Effector memory CD8-positive, alpha-beta T cell (primary cell): ENCODE results near the gene RSRP1.
"Not testable (repeated sequence)": the region's sequence is repeated elsewhere in the genome, so short reads cannot be mapped to it uniquely, and the experiment has no call there.

Experiments used
- ATAC-seq: fragments of 150-1000 bp; cut with Tn5 transposase; replicated peaks from 2 replicates; pipeline ENCODE4 v1.10.0; 2021; ENCODE audit warnings: mild to moderate bottlenecking, moderate library complexity
- DNase-seq, 3 experiments: peaks; one replicate each; pipeline ENCODE4 v3.0.0; 2021
- H3K27ac Mint-ChIP-seq, 2 donors: one replicate each; pipeline ENCODE4 v1.8.0; 2022; ENCODE audit warnings: mild to moderate bottlenecking in 2 of 2, mixed read lengths in 2 of 2, moderate library complexity in 2 of 2
- H3K27me3 Mint-ChIP-seq, 2 donors: one replicate each; pipeline ENCODE4 v1.8.0; 2022; ENCODE audit warnings: mixed read lengths in 2 of 2
- H3K36me3 Mint-ChIP-seq: one replicate; pipeline ENCODE4 v1.8.0; 2022; ENCODE audit warnings: mild to moderate bottlenecking, moderate library complexity, mixed read lengths; ENCODE audit not compliant: insufficient read depth
- H3K4me1 Mint-ChIP-seq, 2 donors: one replicate each; pipeline ENCODE4 v1.8.0; 2022; ENCODE audit warnings: low read depth in 2 of 2, mixed read lengths in 2 of 2
- H3K4me3 Mint-ChIP-seq, 2 donors: one replicate each; pipeline ENCODE4 v1.8.0; 2022; ENCODE audit warnings: mild to moderate bottlenecking in 2 of 2, mixed read lengths in 2 of 2, moderate library complexity in 2 of 2
- H3K9me3 Mint-ChIP-seq, 2 donors: one replicate each; pipeline ENCODE4 v1.8.0; 2022; ENCODE audit warnings: mixed read lengths in 2 of 2

Gene RSRP1

GRCh38 chr1:25272238-25272637, 25.0 kb upstream of the RSRP1 start, which contains the start of gene RHD:
RHD (plus strand) TSS chr1:25272509; CDS start chr1:25272548, 39 bp downstream.
- not testable (repeated sequence) for H3K27ac Mint-ChIP-seq, H3K9me3 Mint-ChIP-seq, H3K4me3 Mint-ChIP-seq, H3K4me1 Mint-ChIP-seq, H3K27me3 Mint-ChIP-seq, H3K36me3 Mint-ChIP-seq, ATAC-seq, DNase-seq

GRCh38 chr1:25268143-25268760, 21.0 kb upstream of the RSRP1 start:
- H3K4me3 Mint-ChIP-seq = peak overlapping the region; percentile 81 to 84
- peak overlapping the region; percentile 91 to 95 for H3K27ac Mint-ChIP-seq
- H3K9me3 Mint-ChIP-seq, H3K27me3 Mint-ChIP-seq, DNase-seq, ATAC-seq: not testable (repeated sequence)
- H3K4me1 Mint-ChIP-seq = peaks cover 3 to 11% of the 10 kb centered on the region in 2 donors
- peaks cover 16% of the 10 kb centered on the region for H3K36me3 Mint-ChIP-seq

GRCh38 chr1:25267288-25268142, 20.3 kb upstream of the RSRP1 start:
- H3K9me3 Mint-ChIP-seq, H3K27me3 Mint-ChIP-seq: not testable (repeated sequence)
- H3K27ac Mint-ChIP-seq = peak overlapping the region; percentile 91 to 95
- peak overlapping the region; percentile 81 to 84 for H3K4me3 Mint-ChIP-seq
- ATAC-seq = peak; percentile 70
- DNase-seq = peak; percentile 92 to 97 (median 94)
- H3K36me3 Mint-ChIP-seq = peaks cover 16% of the 10 kb centered on the region
- H3K4me1 Mint-ChIP-seq = peaks cover 8 to 14% of the 10 kb centered on the region in 2 donors

GRCh38 chr1:25266554-25267287, 19.5 kb upstream of the RSRP1 start:
- Mint-ChIP-seq H3K36me3 (peaks cover 24% of the 10 kb centered on the region), H3K27ac (peak overlapping the region in 1 of 2 donors; percentile 95), H3K4me3 (peak overlapping the region; percentile 82 to 94), H3K4me1 (peaks cover 8 to 14% of the 10 kb centered on the region in 2 donors)
- H3K27me3 Mint-ChIP-seq, H3K9me3 Mint-ChIP-seq: not testable (repeated sequence)
- DNase-seq (peak in 2 of 3 experiments; percentile 30 to 32), ATAC-seq (peak; percentile 40)

- Mint-ChIP-seq H3K36me3 (peaks cover 31% of the 10 kb centered on the region), H3K4me1 (peaks cover 14 to 17% of the 10 kb centered on the region in 2 donors), H3K27ac (peak overlapping the region in 1 of 2 donors; percentile 57)
- H3K9me3 Mint-ChIP-seq, DNase-seq, ATAC-seq, H3K27me3 Mint-ChIP-seq, H3K4me3 Mint-ChIP-seq: not testable (repeated sequence)
Measured at GRCh38 chr1:25260336-25260735, 13.1 kb upstream of the RSRP1 start.

DNA sequence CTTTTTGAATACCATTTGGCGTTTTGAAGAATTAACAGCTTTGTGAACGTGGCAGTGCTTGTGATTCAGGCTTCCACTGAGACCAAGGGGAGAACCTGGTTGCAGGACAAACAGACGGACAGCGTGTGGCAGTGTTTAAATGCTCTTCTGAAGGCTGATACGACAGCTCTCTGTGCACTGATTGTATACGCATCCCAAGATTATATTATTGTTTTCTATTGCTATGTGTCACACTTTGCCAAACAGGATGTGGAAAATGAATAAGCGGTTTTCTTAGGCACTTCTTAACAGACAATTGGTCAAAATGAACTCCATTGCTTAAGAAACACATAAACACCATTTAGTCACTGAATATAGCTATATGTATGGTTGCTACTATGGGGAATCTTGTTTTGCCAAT, 12.6 kb upstream of the RSRP1 start:
- H3K4me3 Mint-ChIP-seq = not testable (repeated sequence)

GRCh38 chr1:25257196-25257595, 9.9 kb upstream of the RSRP1 start:
- peaks cover 30% of the 10 kb centered on the region for H3K36me3 Mint-ChIP-seq
- H3K4me3 Mint-ChIP-seq = no peak overlapping the region
- H3K27me3 Mint-ChIP-seq = no peaks in the 10 kb centered on the region
- H3K4me1 Mint-ChIP-seq = peaks cover 9 to 16% of the 10 kb centered on the region in 2 donors
- no peak for ATAC-seq
- H3K9me3 Mint-ChIP-seq = no peaks in the 10 kb centered on the region
- no peak for DNase-seq
- H3K27ac Mint-ChIP-seq = no peak overlapping the region

More for the DNA sequence above, 12.6 kb upstream of the RSRP1 start:
- Mint-ChIP-seq H3K4me1 (peaks cover 14 to 22% of the 10 kb centered on the region in 2 donors), H3K27ac (peak overlapping the region in 1 of 2 donors; percentile 60), H3K36me3 (peaks cover 31% of the 10 kb centered on the region)
- not testable (repeated sequence) for H3K9me3 Mint-ChIP-seq, DNase-seq, H3K27me3 Mint-ChIP-seq
- ATAC-seq = peak; percentile 79

- ATAC-seq (no peak), DNase-seq (no peak)
- H3K4me1 Mint-ChIP-seq = peaks cover 9 to 16% of the 10 kb centered on the region in 2 donors
- no peak overlapping the region for H3K4me3 Mint-ChIP-seq
- no peaks in the 10 kb centered on the region for H3K9me3 Mint-ChIP-seq
- H3K27me3 Mint-ChIP-seq = no peaks in the 10 kb centered on the region
- H3K27ac Mint-ChIP-seq = peak overlapping the region in 1 of 2 donors; percentile 44
- peaks cover 25% of the 10 kb centered on the region for H3K36me3 Mint-ChIP-seq
Measured at GRCh38 chr1:25256578-25256965, 9.3 kb upstream of the RSRP1 start.

- peaks cover 9 to 15% of the 10 kb centered on the region in 2 donors for H3K4me1 Mint-ChIP-seq
- no peaks in the 10 kb centered on the region for H3K27me3 Mint-ChIP-seq
- DNase-seq (no peak), ATAC-seq (no peak)
- H3K4me3 Mint-ChIP-seq = no peak overlapping the region
- no peaks in the 10 kb centered on the region for H3K9me3 Mint-ChIP-seq
- H3K36me3 Mint-ChIP-seq = peaks cover 19% of the 10 kb centered on the region
- H3K27ac Mint-ChIP-seq = peak overlapping the region in 1 of 2 donors; percentile 44
Measured at GRCh38 chr1:25255706-25256577, 8.7 kb upstream of the RSRP1 start.

DNA sequence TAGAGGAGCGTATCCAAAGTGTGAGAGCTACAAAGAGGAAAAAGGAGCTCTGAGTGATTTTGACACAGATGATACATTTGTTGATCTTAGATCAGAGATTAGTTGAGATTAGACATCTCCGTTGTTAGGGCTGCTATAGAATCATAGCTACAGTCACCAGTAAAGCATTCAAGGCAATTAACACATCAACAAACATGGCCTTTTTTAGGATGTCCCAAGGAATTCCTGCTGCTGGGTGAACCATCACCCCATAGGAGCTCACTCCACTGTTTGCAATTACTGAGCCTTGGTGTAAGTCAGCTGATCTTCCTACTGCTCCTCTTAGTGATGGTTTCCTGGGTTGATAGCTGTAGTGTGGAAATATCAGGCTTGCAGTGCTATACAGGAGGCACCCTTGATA, 6.7 kb upstream of the RSRP1 start:
- Mint-ChIP-seq H3K9me3 (no peaks in the 10 kb centered on the region), H3K27ac (no peak overlapping the region), H3K4me3 (no peak overlapping the region), H3K36me3 (peaks cover 11% of the 10 kb centered on the region), H3K4me1 (peaks cover 0 to 5% of the 10 kb centered on the region in 2 donors), H3K27me3 (no peaks in the 10 kb centered on the region)
- no peak for ATAC-seq
- DNase-seq = no peak

DNA sequence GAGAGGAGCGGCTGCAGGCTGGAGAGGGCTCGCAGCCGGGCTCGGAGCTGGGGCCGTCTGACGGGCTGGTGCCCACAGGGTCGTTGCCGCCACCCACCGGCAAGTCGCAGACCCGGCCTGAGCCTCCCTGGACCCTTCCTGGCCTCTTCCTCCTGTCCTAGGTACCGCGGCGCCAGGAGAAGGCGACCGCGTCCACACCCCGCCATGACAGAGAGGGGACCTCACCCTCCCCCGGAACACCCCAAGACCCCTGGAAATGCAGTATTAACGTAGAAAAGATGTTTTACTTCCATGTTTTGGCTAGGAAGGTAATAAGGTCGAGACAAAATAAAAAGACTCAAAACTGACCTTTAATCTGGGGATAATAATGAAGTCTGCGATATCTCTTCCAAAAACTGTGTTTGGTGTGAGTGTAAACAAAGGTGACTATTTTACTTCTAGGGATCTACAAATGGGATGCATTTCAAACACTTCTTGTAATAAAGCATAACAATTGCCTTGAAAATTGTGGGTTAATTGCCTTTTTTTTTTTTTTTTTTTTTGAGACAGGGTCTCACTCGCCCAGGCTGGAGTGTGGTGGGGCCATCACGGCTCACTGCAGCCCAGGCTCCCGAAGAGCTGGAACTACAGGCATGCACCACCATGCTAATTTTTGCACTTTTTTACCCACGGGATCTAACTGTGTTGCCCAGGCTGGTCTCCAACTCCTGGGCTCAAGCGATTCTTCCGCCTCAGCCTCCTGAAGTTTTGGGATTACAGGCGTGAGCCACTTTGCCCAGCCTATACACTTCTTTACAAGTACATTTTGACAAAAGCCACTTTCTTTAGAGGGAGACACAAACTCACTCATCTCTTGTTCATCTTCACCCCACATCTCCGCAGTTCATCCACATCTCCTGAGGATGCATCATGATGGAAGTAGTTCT, 838 bp upstream of the RSRP1 start:
- DNase-seq (no peak), ATAC-seq (peak; percentile 34)
- Mint-ChIP-seq H3K4me3 (peak overlapping the region; percentile 96 to 98), H3K27ac (peak overlapping the region; percentile 99 to 100), H3K36me3 (peaks cover 59% of the 10 kb centered on the region), H3K27me3 (no peaks in the 10 kb centered on the region), H3K4me1 (peaks cover 36 to 39% of the 10 kb centered on the region in 2 donors), H3K9me3 (no peaks in the 10 kb centered on the region)

DNA sequence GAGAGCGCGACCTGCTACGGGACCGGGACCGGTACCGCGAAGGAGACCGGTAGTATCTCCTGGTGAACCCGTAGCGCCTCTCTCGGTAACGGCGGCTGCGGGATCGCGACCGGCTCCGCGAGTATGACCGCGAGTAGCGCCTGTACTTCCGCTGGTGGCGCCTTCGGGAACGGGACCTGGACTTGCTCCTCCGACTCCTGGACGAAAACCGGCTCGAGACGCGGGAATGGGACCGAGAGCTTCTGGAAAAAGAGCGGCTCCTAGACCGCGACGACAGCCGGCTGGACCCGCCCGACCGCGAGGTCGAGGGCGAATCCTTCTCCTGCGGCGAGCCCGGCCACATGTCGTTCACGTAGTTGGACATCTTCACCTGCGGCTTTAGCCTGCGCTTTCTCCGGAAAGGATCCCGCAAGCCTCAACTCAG, 642 bp downstream of the RSRP1 start:
- peak in 2 of 3 experiments; percentile 26 to 32 for DNase-seq
- H3K4me1 Mint-ChIP-seq = peaks cover 41 to 43% of the 10 kb centered on the region in 2 donors
- no peaks in the 10 kb centered on the region for H3K27me3 Mint-ChIP-seq
- H3K9me3 Mint-ChIP-seq = no peaks in the 10 kb centered on the region
- H3K36me3 Mint-ChIP-seq = peaks cover 74% of the 10 kb centered on the region
- peak overlapping the region; percentile 96 to 98 for H3K4me3 Mint-ChIP-seq
- ATAC-seq = no peak
- peak overlapping the region; percentile 99 to 100 for H3K27ac Mint-ChIP-seq
